HG03565 (cell line): ENCODE results near the gene UGP2.

Experiments used
- ATAC-seq: cut with Tn5 transposase; IDR thresholded peaks from one replicate; pipeline ENCODE4 v1.9.1; 2021; ENCODE audit warnings: mild to moderate bottlenecking, moderate library complexity; ENCODE audit not compliant: unreplicated experiment

UGP2 gene

GRCh38 chr2:63862806-63863205, 21.1 kb downstream of the UGP2 start:
- ATAC-seq: no peak

GRCh38 chr2:63863707-63864106, 22.0 kb downstream of the UGP2 start:
- ATAC-seq: no peak

DNA sequence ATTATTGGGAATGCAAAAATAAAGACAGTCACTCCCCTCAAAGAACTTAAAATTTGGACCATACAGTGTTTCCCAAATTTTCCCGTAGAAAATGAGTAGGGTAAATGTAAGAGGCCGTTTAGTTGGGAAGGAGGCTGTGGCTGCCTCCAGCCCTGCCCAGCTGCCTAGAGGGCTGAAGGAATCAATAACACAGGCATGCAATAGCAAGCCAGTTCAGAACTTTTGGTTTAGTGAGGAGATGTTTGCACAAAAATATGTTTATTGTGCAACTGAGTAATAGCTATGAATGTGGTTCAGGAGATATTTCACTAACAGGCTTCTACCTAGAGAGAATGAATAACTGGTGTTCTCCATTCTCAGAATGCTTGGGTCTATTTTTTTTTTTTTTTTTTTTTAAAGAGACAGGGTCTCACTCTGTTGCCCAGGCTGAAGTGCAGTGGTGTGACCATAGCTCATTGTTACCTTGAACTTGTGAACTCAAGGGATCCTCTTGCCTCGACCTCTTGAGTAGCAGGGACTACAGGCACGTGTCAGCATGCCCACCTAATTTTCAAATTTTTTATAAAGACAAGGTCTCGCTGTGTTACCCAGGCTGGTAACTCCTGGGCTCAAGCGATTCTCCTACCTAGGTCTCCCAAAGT, 23.6 kb downstream of the UGP2 start:
- ATAC-seq: no peak

DNA sequence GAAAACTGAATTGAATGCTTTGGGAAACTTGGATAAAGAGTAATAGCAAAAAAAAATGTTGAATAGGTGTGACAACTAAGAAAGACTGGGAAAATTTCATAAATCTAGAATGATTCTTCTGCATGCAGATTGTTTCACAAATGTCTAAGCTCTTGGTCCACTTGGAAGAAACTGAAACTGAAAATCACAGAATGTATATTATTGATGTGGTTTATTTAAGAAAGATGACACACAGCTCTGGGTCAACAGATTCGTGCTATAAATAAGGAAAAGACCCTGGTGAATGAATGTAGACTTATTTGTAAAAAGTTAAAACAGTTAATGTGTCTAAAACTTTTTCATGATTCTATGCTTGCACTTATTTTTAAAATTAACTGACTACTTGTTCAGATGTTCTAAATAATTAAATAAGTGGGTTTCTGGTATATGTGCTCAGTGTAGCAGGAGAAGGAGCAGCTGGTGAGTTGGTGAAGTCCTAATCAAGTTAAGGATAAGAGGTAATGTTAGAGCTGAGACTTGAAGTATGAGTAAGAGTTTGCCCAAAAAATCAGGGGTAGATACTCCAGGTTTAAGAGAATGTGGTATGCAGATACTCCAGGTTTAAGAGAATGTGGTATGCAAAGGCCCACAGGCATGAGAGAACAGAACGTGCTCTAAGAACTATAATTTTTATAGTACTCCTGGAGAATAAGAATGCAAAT, 24.5 kb downstream of the UGP2 start:
- ATAC-seq: peak; percentile 65

- no peak for ATAC-seq
Observed at GRCh38 chr2:63870679-63871078, 29.0 kb downstream of the UGP2 start.

DNA sequence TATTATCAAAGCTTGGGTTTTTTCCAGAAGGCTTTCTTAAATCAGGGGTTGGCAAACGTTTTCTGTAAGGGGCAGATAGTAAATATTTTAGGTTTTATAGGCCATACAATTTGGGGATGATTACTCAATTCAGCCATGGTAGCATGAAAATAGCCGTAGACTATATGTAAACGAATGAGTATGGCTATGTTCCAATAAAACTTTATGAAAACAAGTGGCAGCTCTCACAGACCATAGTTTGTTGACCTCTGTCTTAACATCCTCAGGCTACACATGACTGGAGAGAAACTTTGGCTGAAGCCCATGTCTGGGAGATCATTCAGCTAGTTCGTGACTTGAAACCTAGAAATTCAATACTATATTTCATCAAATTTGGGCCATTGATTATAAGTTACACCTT, 30.2 kb downstream of the UGP2 start:
- no peak for ATAC-seq

DNA sequence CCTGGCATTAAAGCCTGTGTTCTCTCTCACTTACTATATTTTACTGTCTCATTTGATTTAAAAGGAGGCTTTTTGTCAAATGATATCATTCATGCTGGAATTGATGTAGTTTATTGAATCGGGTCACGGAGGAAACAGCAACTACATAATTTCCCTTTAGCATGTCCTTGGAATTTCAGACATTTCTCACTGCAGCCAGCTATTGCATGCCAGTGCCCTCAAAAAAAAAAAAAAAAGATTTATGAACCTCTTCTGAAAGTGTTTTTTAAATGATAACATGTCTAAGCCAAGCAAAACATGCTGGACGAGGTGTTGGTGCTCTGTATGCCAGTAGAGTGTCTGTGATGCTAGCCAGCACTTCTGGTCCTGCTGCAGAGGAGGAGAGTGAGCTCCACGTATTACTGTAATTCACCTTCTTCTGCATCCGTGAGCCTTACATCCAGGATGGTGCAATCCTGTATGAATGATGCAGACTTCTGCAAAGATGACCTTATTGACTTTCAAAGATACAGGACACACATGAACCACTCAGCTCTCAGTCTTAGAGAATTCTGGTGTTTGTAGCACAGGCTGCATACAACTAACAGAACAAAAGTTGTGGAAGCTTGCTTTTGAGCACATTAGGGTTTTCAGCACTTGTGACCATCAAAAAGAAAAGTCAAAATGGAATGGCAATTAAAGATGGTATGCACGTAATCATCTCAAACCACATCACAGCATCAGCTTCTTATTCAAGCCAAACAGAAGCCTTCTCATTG, 31.1 kb downstream of the UGP2 start:
- no peak for ATAC-seq

GRCh38 chr2:63874204-63875130, 32.8 kb downstream of the UGP2 start:
- no peak for ATAC-seq

GRCh38 chr2:63875131-63875527, 33.4 kb downstream of the UGP2 start:
- ATAC-seq: no peak

DNA sequence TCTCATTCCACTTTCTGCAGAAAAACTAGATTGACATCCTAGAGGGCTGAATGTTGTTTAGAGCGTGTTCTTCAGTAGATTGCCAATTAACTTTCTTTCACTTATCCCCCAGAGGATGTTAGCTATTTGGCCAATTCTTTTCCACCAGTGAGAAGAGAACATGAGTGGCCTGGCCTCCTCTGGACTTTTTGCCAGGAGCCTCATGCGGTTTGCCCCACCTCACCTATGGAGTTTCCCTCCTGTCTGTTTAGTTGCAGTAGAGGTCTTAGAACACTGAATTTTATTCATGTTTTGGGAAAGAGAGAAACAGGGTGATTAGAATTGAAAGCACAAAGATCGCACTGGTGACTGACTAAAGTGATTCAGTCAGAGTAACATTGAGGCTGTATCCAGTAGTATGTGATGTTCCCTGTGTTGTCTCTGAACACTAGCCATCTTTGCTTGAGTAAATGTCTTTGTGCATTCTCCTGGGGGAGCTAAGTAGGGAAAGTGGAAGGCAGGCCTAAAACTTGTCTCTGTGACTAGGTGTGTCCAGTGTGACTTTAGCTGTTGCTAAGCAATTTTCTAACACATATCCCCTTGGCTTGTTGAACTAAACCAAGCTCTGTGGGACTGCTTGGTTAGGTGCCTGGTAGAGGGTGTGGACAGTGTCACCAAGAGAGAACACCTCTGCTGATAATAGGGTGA, 34.0 kb downstream of the UGP2 start:
- ATAC-seq: no peak

DNA sequence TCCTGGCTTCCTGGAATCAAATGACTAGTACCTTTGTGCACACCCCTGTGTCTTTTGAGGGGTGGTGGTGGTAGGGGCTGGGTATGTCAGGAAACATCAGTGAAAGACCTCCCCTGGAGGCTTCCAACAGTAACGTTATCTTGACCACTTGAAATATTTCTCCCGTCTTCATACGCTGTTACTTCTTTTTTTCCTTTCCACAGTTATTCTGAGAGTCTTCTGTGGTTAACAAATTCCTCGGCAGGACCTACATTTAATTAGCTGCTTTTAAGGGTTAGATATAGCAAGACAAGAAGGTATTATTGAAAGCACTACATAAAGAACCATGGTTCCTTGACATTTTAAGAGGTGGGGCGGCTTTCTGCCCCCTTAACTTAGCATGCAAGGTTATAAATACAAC, 34.6 kb downstream of the UGP2 start:
- no peak for ATAC-seq

DNA sequence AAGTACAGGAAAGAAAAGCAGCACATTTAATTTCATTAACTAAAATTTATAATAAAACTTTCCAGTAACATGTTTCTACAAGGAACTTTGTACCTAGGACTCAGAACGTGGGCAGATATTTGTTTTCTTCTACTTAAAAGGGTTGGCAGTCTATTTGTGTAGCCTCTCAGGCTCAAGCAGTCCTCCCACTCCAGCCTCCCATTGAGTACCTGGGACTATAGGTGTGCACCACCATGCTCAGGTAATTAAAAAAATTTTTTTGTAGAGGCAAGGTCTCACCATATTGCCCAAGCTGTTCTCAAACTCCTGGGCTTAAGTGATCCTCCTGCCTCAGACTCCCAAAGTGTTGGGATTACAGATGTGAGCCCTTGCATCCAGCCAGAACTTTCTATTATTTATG, 36.8 kb downstream of the UGP2 start:
- no peak for ATAC-seq

DNA sequence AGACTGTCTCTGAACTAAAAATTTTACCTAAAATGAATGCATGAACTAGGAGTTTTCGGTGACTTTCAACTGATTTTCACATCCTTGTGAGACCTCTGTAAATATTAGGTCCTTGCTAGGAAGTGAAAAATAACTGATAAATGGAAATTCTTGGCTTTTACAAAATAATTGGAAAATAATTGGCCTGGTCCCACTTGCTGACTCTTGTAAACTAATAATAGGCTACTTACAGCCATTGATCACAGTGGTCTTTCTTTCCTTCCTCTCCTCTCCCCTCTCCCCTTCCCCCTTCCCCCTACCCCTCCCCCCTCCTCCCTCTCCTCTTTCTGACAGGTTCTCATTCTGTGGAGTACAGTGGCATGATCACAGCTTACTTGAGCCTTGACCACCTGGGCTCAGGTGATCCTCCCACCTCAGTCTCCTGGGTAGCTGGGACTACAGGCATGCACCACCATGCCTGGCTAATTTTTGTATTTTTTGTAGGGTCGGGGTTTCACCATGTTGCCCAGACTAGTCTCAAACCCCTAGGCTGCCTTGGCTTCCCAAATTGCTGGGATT, 38.3 kb downstream of the UGP2 start:
- no peak for ATAC-seq

DNA sequence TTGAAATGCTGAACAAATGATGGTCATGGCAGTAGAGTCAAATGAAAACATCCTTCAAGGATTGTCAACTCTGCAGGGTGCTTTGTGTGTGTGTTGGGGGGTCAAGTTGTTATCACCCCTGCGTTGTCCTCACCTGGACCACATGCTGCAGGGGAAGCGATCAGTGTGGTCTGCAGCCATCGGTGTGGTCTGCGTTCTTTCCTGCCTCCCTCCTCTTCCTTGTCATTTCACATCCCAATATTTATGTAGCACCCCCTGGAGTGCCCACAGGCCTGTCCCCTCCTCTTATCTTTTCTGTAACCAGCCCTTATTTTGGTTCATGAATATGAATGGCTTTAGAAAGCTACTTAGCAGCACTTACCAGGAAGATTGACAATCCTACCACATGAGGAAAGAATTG, 38.9 kb downstream of the UGP2 start:
- ATAC-seq: no peak

GRCh38 chr2:63881205-63881604, 39.5 kb downstream of the UGP2 start:
- ATAC-seq: no peak

DNA sequence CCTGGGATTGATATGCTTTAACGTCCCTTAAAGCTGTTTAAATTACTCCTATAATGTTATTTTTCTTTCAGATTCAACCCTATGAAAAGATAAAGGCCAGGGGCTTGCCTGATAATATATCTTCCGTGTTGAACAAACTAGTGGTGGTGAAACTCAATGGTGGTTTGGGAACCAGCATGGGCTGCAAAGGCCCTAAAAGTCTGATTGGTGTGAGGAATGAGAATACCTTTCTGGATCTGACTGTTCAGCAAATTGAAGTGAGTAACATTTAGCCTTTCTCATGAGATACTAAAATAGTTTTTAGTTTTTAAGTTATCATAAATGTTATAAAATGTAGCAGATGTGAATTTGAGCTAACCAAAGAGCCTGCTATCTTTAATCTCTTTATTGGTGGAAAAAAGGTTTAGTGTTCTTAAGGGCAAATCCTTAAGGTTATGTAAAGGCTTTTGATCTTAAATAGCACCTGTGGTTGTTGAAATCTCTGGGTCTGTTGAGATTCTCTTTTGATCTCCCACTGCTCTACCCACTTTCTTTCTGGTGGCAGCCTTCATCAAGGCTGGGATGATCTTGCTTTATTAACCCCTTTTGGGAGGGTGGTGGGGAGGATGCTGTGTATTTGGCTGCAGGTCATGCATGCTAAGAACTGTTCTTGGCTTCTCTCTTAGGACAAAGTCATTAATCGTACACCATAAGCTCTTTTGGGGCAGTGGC, 40.9 kb downstream of the UGP2 start:
- no peak for ATAC-seq

DNA sequence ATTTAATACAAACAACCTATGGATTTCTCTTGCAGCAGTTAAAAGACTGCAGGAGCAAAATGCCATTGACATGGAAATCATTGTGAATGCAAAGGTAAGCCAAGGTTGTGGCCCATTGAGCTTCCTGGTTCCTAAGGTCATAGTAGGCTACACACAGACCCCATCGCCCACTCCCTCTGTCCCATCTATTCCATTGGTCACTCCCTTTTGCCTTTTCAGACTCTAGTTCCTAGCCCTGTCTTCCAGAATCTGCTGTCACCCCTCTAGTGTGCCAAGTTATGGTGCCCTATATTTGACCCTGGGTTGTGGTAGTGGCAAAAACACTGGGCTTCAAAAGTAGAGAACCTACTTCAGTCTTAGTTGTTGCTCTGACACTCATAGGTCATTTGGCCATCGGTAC, 44.7 kb downstream of the UGP2 start:
- ATAC-seq: no peak

DNA sequence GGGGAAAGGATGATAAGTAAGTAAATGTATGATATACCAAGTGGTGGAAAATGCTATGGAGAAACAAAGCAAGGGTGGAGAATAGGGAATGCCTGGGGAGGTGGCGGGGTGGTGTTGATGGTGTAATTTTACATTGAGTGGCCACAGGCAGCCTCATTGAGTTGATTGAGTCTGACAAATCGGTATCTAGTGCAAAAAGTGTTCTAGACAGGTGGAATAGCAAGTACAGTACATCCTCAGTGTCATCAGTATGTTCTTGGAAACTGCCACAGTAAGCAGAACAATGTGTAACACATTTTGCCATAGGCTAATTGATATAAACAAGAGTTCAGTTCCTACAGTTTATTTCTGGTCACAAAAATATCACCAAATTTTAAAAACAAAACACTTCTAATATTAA, 46.4 kb downstream of the UGP2 start:
- no peak for ATAC-seq
